Right ventricle myocardium inferior (tissue), 1 donor: ENCODE data around the gene WNT6. TPM values are rescaled to one million over a fixed set of nuclear protein-coding genes. Genes with fewer than 3 reads are reported as not detected.
A peak's percentile ranks its signal among the peaks of the same experiment; 100 is the strongest.

Experiments
- ATAC-seq: fragments of 200-7000 bp; cut with Tn5 transposase; one replicate; pipeline ENCODE4 v1.9.1; 2020; ENCODE audit warnings: mild to moderate bottlenecking, moderate library complexity
- DNase-seq: peaks from one replicate; pipeline ENCODE4 v3.0.0; 2021; ENCODE audit errors: missing footprints
- intact Hi-C: fragments of 100-400 bp; cut with DNase I; formaldehyde crosslinking; loops from one replicate; pipeline ENCODE4 v1.11.0; 2022
- total RNA-seq: library from RNA; stranded (reverse); fragmentation: NEBNext Ultra II Directional; extraction: Animal tissue kit (Norgen Biotek cat#: 25700); gene quantifications from one replicate; pipeline ENCODE4 v1.2.1, GENCODE V29; 2021
- donor health status: DM: no; HTN: yes; CAD: no; lungs with severe emphysema.

The WNT6 gene
- total RNA-seq, 1 donor from 2014 or later: 2.1 TPM

DNA sequence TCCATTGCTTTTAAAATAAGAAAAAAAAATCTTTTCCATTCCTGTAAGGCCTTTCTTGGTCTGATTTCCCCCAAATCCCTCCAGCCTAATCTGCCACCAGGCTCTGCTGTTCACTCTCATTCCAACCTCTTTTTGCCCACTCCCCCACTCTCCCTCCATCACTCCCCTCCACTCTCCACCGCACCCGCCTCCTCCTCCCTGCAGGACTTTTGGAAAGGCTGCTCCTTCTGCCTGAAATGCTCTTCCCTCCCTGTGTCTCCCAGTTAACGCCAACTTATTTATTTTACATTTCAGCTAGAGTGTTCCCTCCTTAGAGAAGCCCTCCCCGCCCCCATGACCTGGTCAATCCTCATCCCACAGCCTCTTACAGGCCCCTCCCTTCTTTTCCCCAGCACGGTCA, 4.7 kb upstream of the WNT6 start:
- intact Hi-C loops: loop anchor here (5.0 kb wide), 1 partner anchor 42 kb away; no protein-coding TSS in a partner anchor
- ATAC-seq: no peak
- no peak for DNase-seq

DNA sequence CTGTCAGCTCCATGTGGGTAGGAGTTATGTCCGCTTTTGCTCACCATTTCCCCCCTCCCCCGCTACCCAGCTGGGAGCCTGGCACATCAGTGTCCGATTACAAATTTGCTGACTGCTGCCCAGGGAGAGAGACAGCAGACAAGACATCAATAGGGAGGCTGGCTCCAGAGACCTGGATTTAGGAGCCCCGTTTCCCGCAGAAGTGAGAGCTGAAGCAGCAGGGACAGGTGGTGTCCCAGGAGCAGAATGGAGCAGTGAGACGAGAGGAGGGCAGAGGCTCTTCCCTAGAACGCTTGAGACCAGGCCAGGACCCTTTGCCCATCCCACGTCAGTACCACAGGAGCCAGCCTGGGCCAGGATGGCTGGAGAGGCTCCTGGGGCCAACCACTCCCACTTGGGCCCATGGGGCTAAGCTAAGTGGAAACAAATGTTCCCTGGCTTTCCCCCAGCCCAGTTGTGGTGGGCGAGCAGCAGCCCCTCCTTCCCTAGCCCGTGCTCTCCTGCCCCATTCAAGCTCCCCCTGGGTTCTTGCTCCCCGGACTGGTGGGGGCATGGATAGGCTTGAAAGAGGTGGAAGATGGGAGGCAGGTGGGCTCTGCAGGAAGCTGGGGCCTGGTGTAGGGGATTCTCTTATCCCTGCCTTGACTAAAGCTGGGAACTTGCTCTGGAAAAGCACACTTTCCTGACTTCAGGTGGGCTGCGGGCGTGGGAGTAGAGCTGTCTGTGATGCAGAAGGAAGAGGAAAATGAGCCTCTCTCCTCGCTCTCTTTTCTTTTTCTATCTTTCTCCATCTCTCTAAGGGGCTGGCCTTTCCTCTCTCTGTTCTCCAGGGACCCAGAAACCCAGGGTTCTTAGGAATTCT, 4.1 kb upstream of the WNT6 start:
- DNase-seq (no peak), ATAC-seq (no peak)
- intact Hi-C loops: no loop called here

DNA sequence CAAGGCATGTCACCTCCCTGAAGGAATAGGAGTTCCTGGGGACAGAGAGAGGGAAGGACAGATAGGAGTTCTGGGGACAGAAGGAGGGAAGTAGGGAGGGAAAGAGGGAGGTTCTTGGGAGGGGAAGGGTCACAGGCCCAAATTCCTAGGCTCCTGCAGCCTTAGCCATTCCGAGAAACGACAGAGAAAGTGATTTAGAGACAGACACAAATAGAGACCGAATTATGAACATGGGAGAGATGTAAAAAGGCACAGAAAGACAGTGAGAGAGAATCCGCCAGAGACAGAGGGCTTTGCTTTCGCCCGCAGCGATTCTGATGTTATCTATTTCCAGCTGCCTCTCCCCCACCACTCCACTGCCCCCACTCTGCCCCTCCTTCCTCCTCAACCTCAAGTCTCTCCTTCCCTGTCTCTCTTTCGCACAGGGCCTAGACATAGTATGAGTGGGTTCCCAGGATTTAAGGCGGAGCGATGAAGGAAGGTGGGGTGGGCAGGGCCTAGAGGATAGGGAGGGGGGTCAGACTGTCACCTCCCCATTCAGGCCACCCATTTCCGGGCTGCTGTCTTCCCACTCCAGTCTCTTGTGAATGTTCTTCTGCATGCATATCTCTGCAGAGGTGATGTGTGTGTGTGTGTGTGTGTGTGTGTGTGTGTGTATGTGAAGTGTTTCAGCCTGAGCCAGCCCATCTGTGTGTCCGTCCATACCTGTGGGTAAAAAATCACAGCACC, 3.3 kb upstream of the WNT6 start:
- intact Hi-C loops: no loop called here

DNA sequence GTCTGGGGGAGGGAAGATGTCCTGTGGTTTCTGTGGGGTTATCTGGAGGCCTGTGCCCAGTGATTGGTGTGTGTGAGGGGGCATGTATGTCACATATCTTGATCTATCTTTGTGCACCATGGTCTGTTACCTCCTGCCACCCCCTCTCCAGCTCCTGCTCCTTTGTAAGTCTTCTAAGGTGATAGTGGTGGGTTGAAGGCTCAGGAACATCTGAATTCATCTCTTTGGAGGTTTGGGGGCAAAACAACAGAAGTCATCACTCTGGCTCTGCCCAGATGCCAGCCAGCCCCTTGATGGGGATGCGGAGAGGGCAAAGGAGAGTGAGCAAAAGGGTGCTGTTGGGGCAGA, 2.7 kb upstream of the WNT6 start:
- intact Hi-C loops: no loop called here
- ATAC-seq: no peak
- DNase-seq: no peak

More for the DNA sequence above, 3.3 kb upstream of the WNT6 start:
- no peak for DNase-seq
- ATAC-seq: no peak

DNA sequence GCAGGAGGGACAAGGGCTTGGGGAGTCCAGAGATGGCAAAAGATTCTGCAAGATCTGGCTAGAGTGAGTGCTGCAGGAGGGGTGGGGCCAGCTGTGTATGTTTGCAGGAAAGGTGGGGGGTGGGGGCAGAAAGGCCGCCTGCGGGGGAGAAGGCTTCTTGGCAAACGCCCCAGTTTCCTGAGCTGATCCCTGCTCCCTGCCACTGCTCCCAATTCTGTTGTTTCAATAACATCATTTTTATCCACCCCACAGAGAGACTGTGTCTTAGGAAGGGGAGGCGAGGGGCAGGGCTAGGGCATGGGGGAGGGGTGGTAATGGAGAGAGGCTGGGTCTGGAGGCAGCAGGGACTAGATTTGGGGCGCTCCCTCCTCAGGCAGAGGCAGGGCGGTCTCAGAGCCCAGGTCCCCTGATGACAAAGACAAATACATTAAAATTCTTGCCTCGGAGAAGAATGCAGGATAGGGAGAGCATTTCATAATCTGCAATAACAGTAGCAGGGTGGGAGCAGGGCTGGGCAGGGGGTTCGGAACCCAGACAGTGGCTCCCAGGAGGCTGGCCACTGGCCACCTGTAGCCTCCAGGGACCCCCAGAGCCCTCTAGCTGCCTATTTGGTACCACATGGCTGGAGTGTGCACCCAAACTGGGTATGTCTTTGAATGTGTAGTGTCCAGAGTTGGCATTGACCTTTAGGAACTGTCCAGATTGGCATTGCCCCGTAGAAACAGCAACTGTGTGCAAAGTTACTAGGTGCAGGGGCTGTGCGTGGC, 2.1 kb upstream of the WNT6 start:
- DNase-seq (no peak), ATAC-seq (no peak)
- intact Hi-C loops: no loop called here

DNA sequence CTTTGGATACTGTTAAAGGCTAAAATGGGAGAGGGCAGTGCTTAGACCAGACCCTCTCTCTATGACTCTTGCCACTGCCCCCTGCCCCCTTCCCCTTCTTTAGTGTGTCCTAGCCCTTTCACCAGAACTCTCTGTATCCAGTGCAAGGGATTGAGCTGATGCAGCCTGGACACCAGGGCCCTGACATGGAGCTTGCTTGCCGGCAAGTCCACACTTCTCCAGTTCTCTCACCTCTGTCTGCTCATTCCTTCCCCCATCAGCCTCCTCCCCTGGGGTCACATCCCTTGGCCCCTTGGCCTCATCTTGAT, 1.5 kb upstream of the WNT6 start:
- intact Hi-C loops: no loop called here
- no peak for ATAC-seq
- DNase-seq: no peak

DNA sequence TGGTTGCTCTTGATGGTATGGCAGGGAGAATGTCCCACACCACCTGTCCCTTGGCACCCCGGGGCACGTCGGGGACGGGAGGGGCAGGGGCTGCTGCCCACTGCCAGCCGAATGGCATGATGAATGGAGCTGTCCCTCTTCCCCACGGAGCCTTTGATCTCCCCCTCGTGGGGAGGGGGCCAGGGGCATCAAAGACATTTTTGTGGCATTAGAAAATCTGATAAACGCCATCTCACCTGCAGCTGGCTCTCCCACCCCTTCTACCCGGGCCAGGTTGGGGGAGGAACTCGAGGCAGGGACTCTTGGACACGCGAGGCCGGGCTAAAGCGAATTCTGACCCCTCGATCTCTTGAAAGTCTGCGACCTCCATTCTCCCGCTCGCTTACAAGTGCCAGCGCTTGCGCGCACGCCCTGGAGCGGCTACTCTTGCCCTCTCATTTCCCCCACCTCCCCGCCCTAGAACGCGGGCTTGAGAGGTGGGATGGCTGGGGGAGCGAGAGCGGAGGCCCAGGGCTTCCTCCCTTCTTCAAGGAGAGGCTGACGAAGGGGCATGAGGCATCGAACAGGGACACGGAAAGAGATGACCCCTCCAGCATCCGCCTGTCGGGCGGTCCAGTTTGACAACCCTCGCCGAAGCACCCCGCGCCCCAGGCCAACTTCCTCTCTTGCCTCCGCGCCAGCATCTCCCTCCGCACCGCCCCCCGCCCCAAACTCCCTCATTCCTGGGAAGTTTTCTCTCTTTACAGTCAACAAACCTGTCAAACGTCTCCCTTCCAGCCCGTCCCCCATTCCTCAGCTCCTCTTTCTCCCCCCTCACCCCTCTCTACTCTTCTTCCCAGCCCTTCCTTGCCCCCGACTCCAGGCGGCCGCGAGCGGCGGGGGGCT, 692 bp upstream of the WNT6 start:
- DNase-seq: no peak
- intact Hi-C loops: no loop called here
- no peak for ATAC-seq

DNA sequence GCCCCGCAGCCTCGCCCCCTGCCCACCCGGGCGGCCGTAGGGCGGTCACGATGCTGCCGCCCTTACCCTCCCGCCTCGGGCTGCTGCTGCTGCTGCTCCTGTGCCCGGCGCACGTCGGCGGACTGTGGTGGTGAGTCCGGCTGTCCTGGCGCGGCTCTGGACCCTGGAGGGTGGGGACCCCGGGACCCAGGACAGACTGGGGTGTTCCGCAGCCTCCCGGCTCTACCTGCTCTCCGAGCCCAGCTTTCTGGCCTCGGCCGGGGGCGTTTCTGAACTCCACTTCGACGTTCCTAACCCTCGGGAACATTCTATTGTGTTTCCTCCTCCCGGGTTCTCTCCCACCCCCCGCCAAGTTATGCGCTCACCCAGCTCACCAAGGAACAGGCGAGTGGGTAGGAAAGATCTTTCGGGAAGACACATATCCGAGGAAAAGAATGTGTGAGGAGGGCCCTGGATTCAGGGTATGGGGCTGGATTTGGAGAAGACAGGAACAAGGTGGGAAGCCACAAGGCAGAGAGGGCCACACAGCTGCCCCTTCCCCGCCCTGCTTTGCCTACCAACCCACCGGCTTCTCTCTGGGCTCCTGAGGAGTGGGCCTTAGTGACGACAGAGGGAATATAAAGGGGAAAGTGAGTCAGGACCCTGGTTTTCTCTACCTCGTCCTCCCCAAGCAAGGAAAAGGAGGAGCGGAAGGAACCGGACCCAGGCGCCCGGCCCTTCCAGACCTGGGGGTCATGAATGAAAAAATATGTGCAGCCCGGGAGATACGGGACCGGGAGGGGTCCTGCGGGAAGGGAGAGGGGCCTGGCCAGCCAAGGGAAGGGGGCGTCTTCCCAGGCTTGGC, 605 bp downstream of the WNT6 start:
- ATAC-seq (no peak), DNase-seq (no peak)
- intact Hi-C loops: no loop called here

DNA sequence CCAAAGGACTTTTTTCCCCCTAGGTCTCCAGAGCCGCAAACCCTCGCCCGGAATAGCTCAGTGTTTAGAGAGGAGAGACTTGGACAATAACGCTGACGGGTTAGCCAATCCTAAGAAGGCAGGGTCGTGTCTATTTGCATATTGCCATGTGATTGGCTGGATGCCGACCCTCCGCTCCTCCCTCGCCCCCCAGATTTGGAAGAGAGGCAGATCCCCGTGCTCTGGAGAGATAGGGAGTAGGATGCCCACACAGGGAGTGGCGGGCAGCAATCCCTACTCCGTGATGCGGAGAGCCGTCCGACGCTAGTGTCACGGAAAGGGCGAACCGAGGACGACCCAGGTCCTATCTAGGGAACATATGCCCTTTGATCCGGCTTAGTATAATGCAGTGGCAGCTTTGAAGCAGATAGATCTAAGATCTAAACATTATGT, 1.4 kb downstream of the WNT6 start:
- intact Hi-C loops: no loop called here
- peak; percentile 69 for ATAC-seq

DNA sequence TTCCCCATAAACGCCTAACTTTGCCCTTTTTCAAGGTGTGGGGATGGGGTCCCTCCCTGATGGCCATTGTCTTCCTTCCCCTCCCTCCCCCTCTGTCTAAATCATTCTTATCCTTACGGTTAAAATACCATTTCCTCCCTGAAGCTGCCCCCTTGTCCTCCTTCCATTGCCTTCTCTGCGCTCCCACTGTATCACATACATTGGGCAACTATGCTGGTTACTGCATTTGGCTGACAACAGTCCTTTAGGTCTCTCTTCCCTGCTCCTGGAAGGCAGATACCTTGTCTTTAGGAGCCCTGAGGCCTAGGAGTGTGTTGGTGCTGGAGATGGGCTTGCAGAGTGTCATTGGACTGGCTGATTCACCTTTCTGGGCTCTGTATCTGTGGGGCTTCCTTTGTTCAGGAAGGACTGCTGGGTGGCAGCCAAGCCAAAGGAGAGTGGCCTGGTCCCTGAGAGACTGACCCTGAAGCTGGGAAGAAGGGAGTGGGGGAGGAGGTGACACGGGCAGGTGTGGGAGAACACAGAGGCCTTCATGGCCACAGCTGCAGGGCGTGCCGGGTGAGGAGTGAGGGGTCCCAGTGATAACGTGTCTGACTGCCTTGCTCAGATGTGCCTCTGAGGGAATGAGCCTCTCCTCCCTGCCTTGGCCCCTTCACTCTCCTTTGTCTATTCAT, 2.2 kb downstream of the WNT6 start:
- no peak for ATAC-seq
- no peak for DNase-seq
- intact Hi-C loops: no loop called here

More for the DNA sequence above, 1.4 kb downstream of the WNT6 start:
- DNase-seq: no peak

DNA sequence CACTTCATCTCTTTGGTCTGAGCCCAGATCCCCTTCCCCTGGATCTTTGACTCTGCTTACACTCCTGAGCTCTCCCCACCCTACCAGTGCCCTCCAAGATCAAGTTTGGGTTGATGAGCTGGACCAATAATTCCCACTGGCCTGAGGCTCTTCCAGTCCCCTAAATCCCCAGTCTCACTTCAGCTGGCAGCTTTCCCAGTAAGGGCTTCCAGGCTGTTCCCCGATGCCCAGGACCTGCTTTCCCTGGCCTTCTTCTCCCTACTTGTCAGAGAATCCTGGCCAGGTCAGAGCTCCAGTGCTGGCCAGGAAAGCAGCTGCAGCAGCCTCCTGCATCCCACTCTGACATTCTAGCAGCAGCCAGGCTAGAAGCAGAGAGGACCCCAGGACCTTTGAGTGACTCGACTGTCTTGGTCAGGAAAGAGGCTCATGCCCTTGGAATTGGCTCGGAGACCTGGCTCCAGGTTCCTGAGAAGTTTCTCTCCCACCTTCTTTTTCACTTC, 3.5 kb downstream of the WNT6 start:
- intact Hi-C loops: no loop called here
- no peak for DNase-seq
- ATAC-seq: no peak

DNA sequence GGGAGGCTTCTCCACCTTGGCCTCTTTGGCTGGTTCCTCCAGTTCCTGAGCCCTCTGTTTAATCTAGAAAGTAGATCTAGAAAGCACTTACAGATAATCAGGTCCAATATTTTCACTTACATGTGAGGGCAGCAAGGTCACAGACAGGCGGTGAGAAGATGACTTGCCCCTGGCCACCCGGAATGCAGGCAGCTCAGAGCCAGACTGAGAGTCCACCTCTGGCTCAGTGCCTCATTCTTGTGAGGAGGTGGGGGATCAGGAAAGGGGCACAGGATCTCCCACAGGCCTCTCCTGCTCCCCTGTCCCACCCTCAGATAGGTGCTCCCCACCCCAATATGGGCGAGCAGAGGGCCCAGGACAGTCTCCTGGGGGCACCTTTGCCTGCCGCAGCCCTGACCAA, 5.8 kb downstream of the WNT6 start:
- no peak for DNase-seq
- no peak for ATAC-seq
- intact Hi-C loops: no loop called here

DNA sequence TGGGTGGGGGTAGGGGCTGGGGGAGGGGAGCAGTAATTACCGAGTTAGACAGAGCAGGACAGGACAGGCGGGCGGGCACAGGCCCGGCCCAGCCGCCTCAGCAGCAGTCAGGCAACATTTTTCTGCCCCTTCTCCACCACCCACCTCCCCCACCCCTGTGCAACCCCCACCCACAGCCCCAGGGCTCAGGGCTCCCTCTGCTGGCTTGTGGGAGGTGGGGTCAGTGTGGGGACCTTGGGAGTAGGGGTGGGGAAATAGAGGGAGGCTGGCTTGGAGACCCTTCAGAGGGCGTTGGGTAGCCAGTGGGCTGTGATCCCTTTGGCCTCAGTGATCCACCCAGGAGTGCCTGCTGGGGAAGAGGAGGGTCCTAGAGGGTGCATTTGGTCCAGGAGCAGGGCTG, 6.4 kb downstream of the WNT6 start:
- intact Hi-C loops: no loop called here
- ATAC-seq (no peak), DNase-seq (no peak)

DNA sequence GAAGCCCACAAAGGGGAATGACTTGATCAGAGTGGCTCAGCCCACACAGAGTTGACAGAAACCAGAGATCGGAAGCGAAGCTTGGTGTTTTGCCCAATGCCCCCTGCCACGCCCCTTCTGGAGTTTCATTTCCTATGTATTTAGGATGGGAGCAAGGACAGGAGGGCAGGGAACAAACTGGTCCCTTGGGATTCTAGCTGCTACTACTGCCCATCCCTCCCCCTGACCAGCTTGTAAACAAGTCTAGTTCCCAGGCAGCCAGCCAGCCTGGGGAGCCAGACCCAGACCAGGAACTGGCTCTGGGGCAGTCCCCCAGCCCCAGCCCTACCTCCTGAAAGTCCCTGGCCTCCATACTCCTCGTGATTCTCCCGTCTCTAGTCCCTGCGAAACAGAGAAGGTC, 8.3 kb downstream of the WNT6 start:
- ATAC-seq (peak; percentile 39), DNase-seq (no peak)
- intact Hi-C loops: no loop called here

DNA sequence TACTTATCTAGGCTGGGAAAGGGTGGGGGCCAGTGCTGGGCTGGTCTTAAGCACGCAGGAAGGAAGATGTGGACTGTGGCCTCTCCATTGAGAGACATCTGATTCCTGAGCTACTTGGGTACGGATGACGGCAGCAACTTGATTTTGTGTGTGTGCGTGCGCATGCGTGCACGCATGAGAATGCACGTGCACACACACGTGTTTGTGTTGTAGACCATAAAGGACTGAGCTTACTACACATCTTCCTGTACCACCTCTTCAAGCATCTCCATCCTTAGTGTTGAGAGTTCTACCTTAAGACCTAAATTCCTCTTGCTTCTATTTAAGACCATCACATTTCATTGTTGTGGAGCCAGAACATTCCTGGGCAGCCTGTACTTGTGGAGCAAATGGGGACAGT, 9.5 kb downstream of the WNT6 start:
- no peak for ATAC-seq

DNA sequence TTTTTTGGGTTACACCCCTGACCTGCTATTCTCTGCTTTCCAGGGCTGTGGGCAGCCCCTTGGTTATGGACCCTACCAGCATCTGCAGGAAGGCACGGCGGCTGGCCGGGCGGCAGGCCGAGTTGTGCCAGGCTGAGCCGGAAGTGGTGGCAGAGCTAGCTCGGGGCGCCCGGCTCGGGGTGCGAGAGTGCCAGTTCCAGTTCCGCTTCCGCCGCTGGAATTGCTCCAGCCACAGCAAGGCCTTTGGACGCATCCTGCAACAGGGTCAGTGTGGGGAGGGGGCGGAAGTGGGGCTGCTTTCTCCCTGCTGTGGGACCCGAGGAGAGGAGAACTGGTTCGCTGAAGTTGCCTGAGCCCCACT, 11.4 kb downstream of the WNT6 start:
- DNase-seq: no peak
- ATAC-seq: no peak
- intact Hi-C loops: no loop called here

More for the DNA sequence above, 9.5 kb downstream of the WNT6 start:
- intact Hi-C loops: no loop called here
- DNase-seq: no peak
